ENCODE data around the gene CDKL1.
A peak's percentile ranks its signal among the peaks of the same experiment; 100 is the strongest.
"Not testable (repeated sequence)": the region's sequence is repeated elsewhere in the genome, so short reads cannot be mapped to it uniquely, and the experiment has no call there.

The CDKL1 gene

GRCh38 chr14:50357753-50358395 lies 38.8 kb downstream of the CDKL1 start:
- DNase-seq (ENCODE audit: low spot score) (no peak), FAIRE-seq (peak; percentile 42)

- no peak for DNase-seq (ENCODE audit: low spot score)
Measured at GRCh38 chr14:50357124-50357523, 39.6 kb downstream of the CDKL1 start.

GRCh38 chr14:50356283-50356682 lies 40.4 kb downstream of the CDKL1 start:
- not testable (repeated sequence) for FAIRE-seq; DNase-seq (ENCODE audit: low spot score)

More at GRCh38 chr14:50357124-50357523, 39.6 kb downstream of the CDKL1 start:
- no peak for FAIRE-seq

GRCh38 chr14:50355692-50356091 lies 41.0 kb downstream of the CDKL1 start:
- DNase-seq (ENCODE audit: low spot score) (no peak), FAIRE-seq (no peak)

GRCh38 chr14:50354527-50354926 lies 42.2 kb downstream of the CDKL1 start:
- DNase-seq (ENCODE audit: low spot score): no peak
- FAIRE-seq: no peak

- FAIRE-seq (no peak), DNase-seq (ENCODE audit: low spot score) (no peak)
Measured at GRCh38 chr14:50353126-50353525, 43.6 kb downstream of the CDKL1 start.

GRCh38 chr14:50352584-50352983 lies 44.1 kb downstream of the CDKL1 start:
- no peak for DNase-seq (ENCODE audit: low spot score)
- FAIRE-seq: no peak

- DNase-seq (ENCODE audit: low spot score) (peak; percentile 44), FAIRE-seq (peak; percentile 87)
Measured at GRCh38 chr14:50350975-50351374, 45.7 kb downstream of the CDKL1 start.

GRCh38 chr14:50348933-50349332 lies 47.7 kb downstream of the CDKL1 start:
- no peak for FAIRE-seq
- no peak for DNase-seq (ENCODE audit: low spot score)

GRCh38 chr14:50347521-50347920 lies 49.2 kb downstream of the CDKL1 start:
- FAIRE-seq: no peak
- DNase-seq (ENCODE audit: low spot score): peak; percentile 63

- no peak for DNase-seq (ENCODE audit: low spot score)
- FAIRE-seq: peak; percentile 13
Measured at GRCh38 chr14:50345846-50346422, 50.7 kb downstream of the CDKL1 start.

GRCh38 chr14:50344876-50345563 lies 51.7 kb downstream of the CDKL1 start:
- no peak for DNase-seq (ENCODE audit: low spot score)
- no peak for FAIRE-seq

GRCh38 chr14:50344116-50344775 lies 52.4 kb downstream of the CDKL1 start:
- FAIRE-seq (no peak), DNase-seq (ENCODE audit: low spot score) (peak; percentile 37)

GRCh38 chr14:50343434-50343833 lies 53.2 kb downstream of the CDKL1 start:
- FAIRE-seq (no peak), DNase-seq (ENCODE audit: low spot score) (no peak)

GRCh38 chr14:50342221-50343078 lies 54.2 kb downstream of the CDKL1 start:
- DNase-seq (ENCODE audit: low spot score): peak; percentile 89
- peak; percentile 92 for FAIRE-seq

GRCh38 chr14:50340963-50341362 lies 55.7 kb downstream of the CDKL1 start:
- no peak for FAIRE-seq
- DNase-seq (ENCODE audit: low spot score): no peak

- DNase-seq (ENCODE audit: low spot score): no peak
- FAIRE-seq: no peak
Measured at GRCh38 chr14:50340045-50340444, 56.6 kb downstream of the CDKL1 start.

- DNase-seq (ENCODE audit: low spot score) (no peak), FAIRE-seq (no peak)
Measured at GRCh38 chr14:50339178-50339804, 57.4 kb downstream of the CDKL1 start.

GRCh38 chr14:50338587-50338986 lies 58.1 kb downstream of the CDKL1 start:
- FAIRE-seq: no peak
- no peak for DNase-seq (ENCODE audit: low spot score)

- FAIRE-seq (no peak), DNase-seq (ENCODE audit: low spot score) (no peak)
Measured at GRCh38 chr14:50335989-50336824, 60.5 kb downstream of the CDKL1 start.

All from urothelium cell line (cell line).